ENCODE data around the gene UGT1A8. TPM values are rescaled to one million over a fixed set of nuclear protein-coding genes. Genes with fewer than 3 reads are reported as not detected.

The UGT1A8 gene
- total and polyA plus RNA-seq, 9 of the 15 experiments (the other 6 are each of a cell fraction or from before 2014, with no cell fraction given): 0.04 TPM; not detected in 8

DNA sequence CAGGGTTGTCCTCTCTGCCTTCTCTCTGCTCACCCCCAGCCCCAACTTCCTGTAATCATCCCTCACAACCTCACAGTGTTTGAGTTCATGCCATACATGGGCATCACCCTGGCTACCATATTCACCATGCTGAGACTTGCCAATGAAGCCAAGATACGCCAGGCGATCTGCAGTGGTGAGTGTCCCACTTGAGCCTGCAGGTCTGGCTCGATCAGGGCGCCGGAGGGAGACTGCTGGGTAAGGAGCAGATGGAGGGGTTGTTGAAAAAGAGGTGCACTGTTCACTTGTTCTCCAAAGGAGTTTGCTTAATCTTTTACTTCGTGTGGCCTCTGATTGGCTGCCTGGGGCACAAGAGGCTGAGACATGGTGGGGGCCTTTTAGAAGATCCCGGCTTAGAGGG lies 175.3 kb downstream of the UGT1A8 start:
- no peaks in the 10 kb centered on the region for H3K79me2 ChIP-seq (ENCODE audit: control insufficient read depth, insufficient read depth, low read length)

More for the DNA sequence above, 175.3 kb downstream of the UGT1A8 start:
- Histone ChIP-seq H3K9ac (ENCODE audit: insufficient read depth in 1 of 2, low read depth in 2 of 2, low read length in 2 of 2) (no peak overlapping the region), H3K9me3 (replicated peaks; ENCODE audit: control insufficient read depth, insufficient read depth, low read depth, low read length) (no peaks in the 10 kb centered on the region), H3K4me3 (no peak overlapping the region), H4K20me1 (replicated peaks; ENCODE audit: control insufficient read depth, insufficient read depth, low read length) (no peaks in the 10 kb centered on the region), H3K4me1 (replicated peaks in 1 of 2; ENCODE audit: control insufficient read depth in 2 of 2, insufficient read depth in 2 of 2, low read length in 2 of 2) (no peaks in the 10 kb centered on the region; a peak in 1 of 5 replicates), H3K4me2 (ENCODE audit: insufficient read depth, low read length) (no peak overlapping the region), H2AFZ (ENCODE audit: low read depth, low read length) (no peak overlapping the region), H3K9me1 (ENCODE audit: control insufficient read depth, insufficient read depth, low read length) (no peaks in the 10 kb centered on the region), H3K27me3 (ENCODE audit: control insufficient read depth in 2 of 2, insufficient read depth in 2 of 2, low read length in 2 of 2) (peaks cover 0 to 44% of the 10 kb centered on the region in 2 experiments; a peak in 2 of 5 replicates), H3K27ac (ENCODE audit: extremely low read depth, low read depth, low read length) (no peak overlapping the region), H3K36me3 (ENCODE audit: control insufficient read depth, insufficient read depth, low read length) (no peaks in the 10 kb centered on the region)
- BruUV-seq (replicated peaks): no TSS peak
- intact Hi-C loops (cut with micrococcal nuclease): no loop called here
- CTCF ChIA-PET (ENCODE audit: low intra/inter-chr PET ratio): no interaction called here
- no peak for DNase-seq (ENCODE audit: extremely low read depth in 1 of 4, low spot score in 3 of 4)
- FAIRE-seq: no peak
- POLR2A ChIA-PET: no interaction called here
- ATAC-seq: no peak
- WGBS (ENCODE audit: insufficient coverage, low coverage, missing lambda C conversion rate): 31% methylated on average over 7 of the region's 7 CpGs
- TF ChIP-seq POLR2H (tag; IDR thresholded peaks at IDR 0.05; ENCODE audit: low read depth) (no peak), POLR2A (conservative IDR thresholded peaks at IDR 0.05) (no peak), ESRRA (IDR thresholded peaks at IDR 0.05; ENCODE audit: borderline replicate concordance, low read depth) (no peak), SRSF1 (IDR thresholded peaks at IDR 0.05; ENCODE audit: low read depth, low read length) (no peak), XRCC5 (IDR thresholded peaks at IDR 0.05; ENCODE audit: low read depth, low read length) (no peak), ZNF217 (CRISPR knock-in tag; IDR thresholded peaks at IDR 0.05) (no peak), TBL1XR1 (IDR thresholded peaks at IDR 0.05; ENCODE audit: low read length in 2 of 2) (no peak), ZNF239 (CRISPR knock-in tag; IDR thresholded peaks at IDR 0.05) (no peak), C11orf30 (IDR thresholded peaks at IDR 0.05; ENCODE audit: low read depth) (no peak), HDAC8 (tag; IDR thresholded peaks at IDR 0.05) (no peak), ZNF165 (CRISPR knock-in tag; IDR thresholded peaks at IDR 0.05; ENCODE audit: borderline replicate concordance) (no peak), NELFE (IDR thresholded peaks at IDR 0.05; ENCODE audit: insufficient read depth, insufficient read length) (no peak), MCM2 (IDR thresholded peaks at IDR 0.05; ENCODE audit: low read depth) (no peak)
- TF ChIP-seq, protein P1, sequence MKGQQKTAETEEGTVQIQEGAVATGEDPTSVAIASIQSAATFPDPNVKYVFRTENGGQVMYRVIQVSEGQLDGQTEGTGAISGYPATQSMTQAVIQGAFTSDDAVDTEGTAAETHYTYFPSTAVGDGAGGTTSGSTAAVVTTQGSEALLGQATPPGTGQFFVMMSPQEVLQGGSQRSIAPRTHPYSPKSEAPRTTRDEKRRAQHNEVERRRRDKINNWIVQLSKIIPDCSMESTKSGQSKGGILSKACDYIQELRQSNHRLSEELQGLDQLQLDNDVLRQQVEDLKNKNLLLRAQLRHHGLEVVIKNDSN (CRISPR knock-in tag; IDR thresholded peaks at IDR 0.05): no peak
- TF ChIP-seq, protein P2, sequence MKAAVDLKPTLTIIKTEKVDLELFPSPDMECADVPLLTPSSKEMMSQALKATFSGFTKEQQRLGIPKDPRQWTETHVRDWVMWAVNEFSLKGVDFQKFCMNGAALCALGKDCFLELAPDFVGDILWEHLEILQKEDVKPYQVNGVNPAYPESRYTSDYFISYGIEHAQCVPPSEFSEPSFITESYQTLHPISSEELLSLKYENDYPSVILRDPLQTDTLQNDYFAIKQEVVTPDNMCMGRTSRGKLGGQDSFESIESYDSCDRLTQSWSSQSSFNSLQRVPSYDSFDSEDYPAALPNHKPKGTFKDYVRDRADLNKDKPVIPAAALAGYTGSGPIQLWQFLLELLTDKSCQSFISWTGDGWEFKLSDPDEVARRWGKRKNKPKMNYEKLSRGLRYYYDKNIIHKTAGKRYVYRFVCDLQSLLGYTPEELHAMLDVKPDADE (conservative IDR thresholded peaks at IDR 0.05; ENCODE audit: control insufficient read depth, low read depth, low read length): no peak
- TF ChIP-seq, protein P3, sequence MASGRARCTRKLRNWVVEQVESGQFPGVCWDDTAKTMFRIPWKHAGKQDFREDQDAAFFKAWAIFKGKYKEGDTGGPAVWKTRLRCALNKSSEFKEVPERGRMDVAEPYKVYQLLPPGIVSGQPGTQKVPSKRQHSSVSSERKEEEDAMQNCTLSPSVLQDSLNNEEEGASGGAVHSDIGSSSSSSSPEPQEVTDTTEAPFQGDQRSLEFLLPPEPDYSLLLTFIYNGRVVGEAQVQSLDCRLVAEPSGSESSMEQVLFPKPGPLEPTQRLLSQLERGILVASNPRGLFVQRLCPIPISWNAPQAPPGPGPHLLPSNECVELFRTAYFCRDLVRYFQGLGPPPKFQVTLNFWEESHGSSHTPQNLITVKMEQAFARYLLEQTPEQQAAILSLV (tag; IDR thresholded peaks at IDR 0.05): no peak
- in situ Hi-C loops (cut with MboI): no loop called here
